HepG2 (cell line): ENCODE data around the gene FBXO24. TPM values are rescaled to one million over a fixed set of nuclear protein-coding genes. Genes with fewer than 3 reads are reported as not detected.

Experiments used
- AHDC1 ChIP-seq: sonication (generic); formaldehyde crosslinking; IDR thresholded peaks from 2 replicates; pipeline ENCODE4 v1.5.1; 2020; ENCODE audit warnings: mild to moderate bottlenecking, missing genetic modification reagents, borderline replicate concordance
- CENPX ChIP-seq: sonication (generic); formaldehyde crosslinking; IDR thresholded peaks from 2 replicates; pipeline ENCODE4 v1.9.0; 2021; ENCODE audit warnings: mild to moderate bottlenecking, missing genetic modification reagents, moderate library complexity
- KMT2A ChIP-seq: sonication (generic); formaldehyde crosslinking; IDR thresholded peaks from 2 replicates; pipeline ENCODE4 v1.4.0; 2020; ENCODE audit warnings: missing genetic modification reagents
- MED8 ChIP-seq: sonication (generic); formaldehyde crosslinking; IDR thresholded peaks from 2 replicates; pipeline ENCODE4 v1.8.1; 2023; ENCODE audit warnings: mild to moderate bottlenecking, missing genetic modification reagents; ENCODE audit not compliant: insufficient replicate concordance
- POLR2AphosphoS2 ChIP-seq: IDR thresholded peaks from 2 replicates; pipeline ENCODE4 v1.6.1; 2011; ENCODE audit warnings: low read depth, low read length, improper control_type of control experiment
- SIX4 ChIP-seq: sonication (generic); formaldehyde crosslinking; IDR thresholded peaks from 2 replicates; pipeline ENCODE4 v1.4.0; 2020; ENCODE audit warnings: missing genetic modification reagents
- SNAPC5 ChIP-seq: sonication (generic); formaldehyde crosslinking; IDR thresholded peaks from 2 replicates; pipeline ENCODE4 v1.8.1; 2023; ENCODE audit warnings: mild to moderate bottlenecking, missing genetic modification reagents, borderline replicate concordance
- SP2 ChIP-seq: sonication (generic); formaldehyde crosslinking; IDR thresholded peaks from 2 replicates; pipeline ENCODE4 v1.5.1; 2020; ENCODE audit warnings: mild to moderate bottlenecking, missing genetic modification reagents
- TCF12 ChIP-seq, 2 experiments: fragments of 450-650 bp in 1 of 2; sonication (generic) in 1 of 2; formaldehyde crosslinking in 1 of 2; IDR thresholded peaks; 2 replicates each; pipeline versions ENCODE4 v1.6.1 to v1.8.0; 2017 to 2022; ENCODE audit warnings: antibody characterized with exemption in 1 of 2, mild to moderate bottlenecking in 1 of 2, missing genetic modification reagents in 1 of 2, moderate library complexity in 1 of 2
- TP53 ChIP-seq: sonication (generic); formaldehyde crosslinking; conservative IDR thresholded peaks from 2 replicates; pipeline ENCODE4 v1.4.0; 2020; ENCODE audit warnings: missing genetic modification reagents
- YY1 ChIP-seq: IDR thresholded peaks from 2 replicates; pipeline ENCODE4 v1.6.1; 2011; ENCODE audit warnings: low read length, low read depth, moderate library complexity, mild to moderate bottlenecking; ENCODE audit not compliant: insufficient read depth, insufficient replicate concordance
- ZNF138 ChIP-seq: sonication (generic); formaldehyde crosslinking; IDR thresholded peaks from 2 replicates; pipeline ENCODE4 v1.5.0; 2020; ENCODE audit warnings: mild to moderate bottlenecking, low read depth, missing genetic modification reagents
- ZNF550 ChIP-seq: sonication (generic); formaldehyde crosslinking; IDR thresholded peaks from 2 replicates; pipeline ENCODE4 v1.4.0; 2020; ENCODE audit warnings: mild to moderate bottlenecking, missing genetic modification reagents, borderline replicate concordance
- polyA plus RNA-seq, 8 experiments: library from polyadenylated mRNA; depleted of rRNA in 3 of 8; stranded (reverse) in 7 of 8; unstranded in 1 of 8; fragments of >200 nt; fragmentation: Illumina TruSeq in 4 of 8; extraction: Trizol in 4 of 8; gene quantifications; 2 replicates each; pipeline versions ENCODE4 v1.2.1 to v1.2.3, GENCODE V29; 2011 to 2016; ENCODE audit warnings: low read depth in 4 of 8, missing spikeins in 1 of 8, mixed read lengths in 1 of 8; ENCODE audit not compliant: insufficient read depth in 1 of 8
- total RNA-seq, 5 experiments: library from RNA; depleted of rRNA; stranded (reverse); fragments of >200 nt; fragmentation: Illumina TruSeq; extraction: Trizol; gene quantifications; 2 replicates each; pipeline ENCODE4 v1.2.3, GENCODE V29; 2016; ENCODE audit warnings: low read depth in 1 of 5
- TF ChIP-seq, protein P1 (sequence below): sonication (generic); formaldehyde crosslinking; IDR thresholded peaks from 2 replicates; pipeline ENCODE4 v1.4.0; 2020; ENCODE audit warnings: missing genetic modification reagents
- TF ChIP-seq, protein P2 (sequence below): sonication (generic); formaldehyde crosslinking; IDR thresholded peaks from 2 replicates; pipeline ENCODE4 v1.5.0; 2020; ENCODE audit warnings: missing genetic modification reagents
- TF ChIP-seq, protein P3 (sequence below): sonication (generic); formaldehyde crosslinking; IDR thresholded peaks from 2 replicates; pipeline ENCODE4 v1.4.0; 2020; ENCODE audit warnings: missing genetic modification reagents, low read depth, mild to moderate bottlenecking, borderline replicate concordance
- TF ChIP-seq, protein P4 (sequence below): IDR thresholded peaks from 2 replicates; pipeline ENCODE4 v1.6.1; 2016; ENCODE audit warnings: missing compliant biosample characterization, missing genetic modification reagents, borderline replicate concordance

Gene FBXO24
- total and polyA plus RNA-seq, 2 of the 13 experiments (the other 11 are each of a cell fraction or from before 2014, with no cell fraction given) = 0.20 to 0.55 TPM

GRCh38 chr7:100546129-100546925, 39.8 kb upstream of the FBXO24 start (continued):
- TF ChIP-seq, protein P1, sequence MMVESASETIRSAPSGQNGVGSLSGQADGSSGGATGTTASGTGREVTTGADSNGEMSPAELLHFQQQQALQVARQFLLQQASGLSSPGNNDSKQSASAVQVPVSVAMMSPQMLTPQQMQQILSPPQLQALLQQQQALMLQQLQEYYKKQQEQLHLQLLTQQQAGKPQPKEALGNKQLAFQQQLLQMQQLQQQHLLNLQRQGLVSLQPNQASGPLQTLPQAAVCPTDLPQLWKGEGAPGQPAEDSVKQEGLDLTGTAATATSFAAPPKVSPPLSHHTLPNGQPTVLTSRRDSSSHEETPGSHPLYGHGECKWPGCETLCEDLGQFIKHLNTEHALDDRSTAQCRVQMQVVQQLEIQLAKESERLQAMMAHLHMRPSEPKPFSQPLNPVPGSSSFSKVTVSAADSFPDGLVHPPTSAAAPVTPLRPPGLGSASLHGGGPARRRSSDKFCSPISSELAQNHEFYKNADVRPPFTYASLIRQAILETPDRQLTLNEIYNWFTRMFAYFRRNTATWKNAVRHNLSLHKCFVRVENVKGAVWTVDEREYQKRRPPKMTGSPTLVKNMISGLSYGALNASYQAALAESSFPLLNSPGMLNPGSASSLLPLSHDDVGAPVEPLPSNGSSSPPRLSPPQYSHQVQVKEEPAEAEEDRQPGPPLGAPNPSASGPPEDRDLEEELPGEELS (CRISPR knock-in tag) = peak; percentile 94
- TF ChIP-seq SNAPC5 (no peak), POLR2AphosphoS2 (no peak), TP53 (CRISPR knock-in tag) (no peak), YY1 (no peak), AHDC1 (CRISPR knock-in tag) (no peak), SIX4 (CRISPR knock-in tag) (peak; percentile 77), ZNF550 (CRISPR knock-in tag) (no peak), KMT2A (CRISPR knock-in tag) (no peak), CENPX (CRISPR knock-in tag) (no peak), ZNF138 (CRISPR knock-in tag) (no peak), TCF12 (IDR thresholded peaks at IDR 0.05) (no peak), TCF12 (CRISPR knock-in tag; IDR thresholded peaks at IDR 0.05) (no peak), MED8 (peak; percentile 49), SP2 (CRISPR knock-in tag) (no peak)
- TF ChIP-seq, protein P2, sequence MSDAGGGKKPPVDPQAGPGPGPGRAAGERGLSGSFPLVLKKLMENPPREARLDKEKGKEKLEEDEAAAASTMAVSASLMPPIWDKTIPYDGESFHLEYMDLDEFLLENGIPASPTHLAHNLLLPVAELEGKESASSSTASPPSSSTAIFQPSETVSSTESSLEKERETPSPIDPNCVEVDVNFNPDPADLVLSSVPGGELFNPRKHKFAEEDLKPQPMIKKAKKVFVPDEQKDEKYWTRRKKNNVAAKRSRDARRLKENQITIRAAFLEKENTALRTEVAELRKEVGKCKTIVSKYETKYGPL (CRISPR knock-in tag) = no peak
- TF ChIP-seq, protein P3, sequence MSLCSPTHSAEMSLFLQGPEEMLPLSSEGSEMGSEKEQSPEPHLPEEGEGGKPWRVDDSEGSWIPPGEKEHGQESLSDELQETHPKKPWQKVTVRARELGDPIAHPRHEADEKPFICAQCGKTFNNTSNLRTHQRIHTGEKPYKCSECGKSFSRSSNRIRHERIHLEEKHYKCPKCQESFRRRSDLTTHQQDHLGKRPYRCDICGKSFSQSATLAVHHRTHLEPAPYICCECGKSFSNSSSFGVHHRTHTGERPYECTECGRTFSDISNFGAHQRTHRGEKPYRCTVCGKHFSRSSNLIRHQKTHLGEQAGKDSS (CRISPR knock-in tag) = no peak
- TF ChIP-seq, protein P4, sequence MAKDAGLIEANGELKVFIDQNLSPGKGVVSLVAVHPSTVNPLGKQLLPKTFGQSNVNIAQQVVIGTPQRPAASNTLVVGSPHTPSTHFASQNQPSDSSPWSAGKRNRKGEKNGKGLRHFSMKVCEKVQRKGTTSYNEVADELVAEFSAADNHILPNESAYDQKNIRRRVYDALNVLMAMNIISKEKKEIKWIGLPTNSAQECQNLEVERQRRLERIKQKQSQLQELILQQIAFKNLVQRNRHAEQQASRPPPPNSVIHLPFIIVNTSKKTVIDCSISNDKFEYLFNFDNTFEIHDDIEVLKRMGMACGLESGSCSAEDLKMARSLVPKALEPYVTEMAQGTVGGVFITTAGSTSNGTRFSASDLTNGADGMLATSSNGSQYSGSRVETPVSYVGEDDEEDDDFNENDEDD (CRISPR knock-in tag) = no peak; the same call in 1 of the 2 replicates
